HG03575 (cell line): ENCODE results near the gene MDC1.
"Not testable (repeated sequence)": the region's sequence is repeated elsewhere in the genome, so short reads cannot be mapped to it uniquely, and the experiment has no call there.

Source experiments
- ATAC-seq: cut with Tn5 transposase; IDR thresholded peaks from one replicate; pipeline ENCODE4 v1.9.1; 2021; ENCODE audit not compliant: unreplicated experiment, insufficient number of reproducible peaks, low FRiP score; ENCODE audit errors: extremely low read depth

Gene MDC1

GRCh38 chr6:30686009-30686907, 30.8 kb downstream of the MDC1 start, which contains the start of gene PPP1R18:
Gene PPP1R18 (minus strand): TSS chr6:30686645. CDS start chr6:30686018, 627 bp downstream.
- no peak for ATAC-seq

- no peak for ATAC-seq
Measured at GRCh38 chr6:30685157-30686008, 31.7 kb downstream of the MDC1 start.

- no peak for ATAC-seq
Measured at GRCh38 chr6:30684386-30685156, 32.5 kb downstream of the MDC1 start.

GRCh38 chr6:30683980-30684338, 33.1 kb downstream of the MDC1 start:
- no peak for ATAC-seq

- no peak for ATAC-seq
Measured at GRCh38 chr6:30683183-30683979, 33.7 kb downstream of the MDC1 start.

GRCh38 chr6:30682143-30683117, 34.7 kb downstream of the MDC1 start:
- no peak for ATAC-seq

- ATAC-seq = no peak
Measured at GRCh38 chr6:30681766-30682142, 35.3 kb downstream of the MDC1 start.

GRCh38 chr6:30679765-30680535, 37.1 kb downstream of the MDC1 start:
- ATAC-seq = no peak

- no peak for ATAC-seq
Measured at GRCh38 chr6:30678964-30679726, 37.9 kb downstream of the MDC1 start.

- ATAC-seq = no peak
Measured at GRCh38 chr6:30676660-30677285, 40.3 kb downstream of the MDC1 start.

GRCh38 chr6:30672445-30673253, 44.4 kb downstream of the MDC1 start, which contains the start of gene DHX16:
Gene DHX16 (minus strand): TSS chr6:30673006. CDS start chr6:30672841, 165 bp downstream.
- ATAC-seq = no peak

GRCh38 chr6:30670760-30671527, 46.1 kb downstream of the MDC1 start:
- no peak for ATAC-seq

GRCh38 chr6:30666300-30666699, 50.8 kb downstream of the MDC1 start:
- ATAC-seq = not testable (repeated sequence)
